HEK293T (cell line): ENCODE data around the gene FBXL4.

Experiments
- CTCF ChIA-PET: fragments of 350-600 bp; formaldehyde crosslinking; extraction: SDS; loops from one replicate; lab custom pipeline; 2021; ENCODE audit warnings: antibody characterized with exemption, inconsistent platforms; lab: Yijun Ruan, JAX
- POLR2A ChIA-PET: fragments of 350-600 bp; formaldehyde crosslinking; extraction: SDS; loops from one replicate; lab custom pipeline; 2020; ENCODE audit warnings: antibody characterized with exemption, inconsistent platforms; lab: Yijun Ruan, JAX
- DNase-seq: peaks from one replicate; pipeline ENCODE4 v3.0.0; 2012; ENCODE audit warnings: mixed read lengths; ENCODE audit errors: extremely low spot score
- ARNT ChIP-seq: fragments of 450-650 bp; IDR thresholded peaks from 2 replicates; pipeline ENCODE4 v1.6.1; 2017; ENCODE audit warnings: mild to moderate bottlenecking
- BHLHE40 ChIP-seq: fragments of 450-650 bp; IDR thresholded peaks from 2 replicates; pipeline ENCODE4 v1.6.1; 2016; ENCODE audit warnings: mild to moderate bottlenecking, moderate library complexity, borderline replicate concordance
- CTBP1 ChIP-seq: fragments of 450-650 bp; IDR thresholded peaks from 2 replicates; pipeline ENCODE4 v1.6.1; 2016; ENCODE audit warnings: borderline replicate concordance
- FOXA1 ChIP-seq: fragments of 450-650 bp; IDR thresholded peaks from 2 replicates; pipeline ENCODE4 v1.6.1; 2016; ENCODE audit warnings: mild to moderate bottlenecking
- FOXK2 ChIP-seq: fragments of 450-650 bp; IDR thresholded peaks from 2 replicates; pipeline ENCODE4 v1.6.1; 2016; ENCODE audit warnings: mild to moderate bottlenecking
- FOXM1 ChIP-seq: fragments of 450-650 bp; IDR thresholded peaks from 2 replicates; pipeline ENCODE4 v1.6.1; 2017; ENCODE audit warnings: mild to moderate bottlenecking, borderline replicate concordance
- HDGF ChIP-seq: fragments of 450-650 bp; IDR thresholded peaks from 2 replicates; pipeline ENCODE4 v1.6.1; 2017; ENCODE audit warnings: antibody characterized with exemption, borderline replicate concordance
- L3MBTL2 ChIP-seq: fragments of 450-650 bp; conservative IDR thresholded peaks from 2 replicates; pipeline ENCODE4 v1.6.1; 2016; ENCODE audit warnings: mild to moderate bottlenecking
- LEF1 ChIP-seq: fragments of 450-650 bp; IDR thresholded peaks from 2 replicates; pipeline ENCODE4 v1.6.1; 2017; ENCODE audit warnings: mild to moderate bottlenecking, borderline replicate concordance
- NFRKB ChIP-seq: fragments of 450-650 bp; IDR thresholded peaks from 2 replicates; pipeline ENCODE4 v1.6.1; 2016; ENCODE audit warnings: mild to moderate bottlenecking, moderate library complexity
- SP1 ChIP-seq: fragments of 450-650 bp; IDR thresholded peaks from 2 replicates; pipeline ENCODE4 v1.6.1; 2017
- SUZ12 ChIP-seq: fragments of 450-650 bp; IDR thresholded peaks from 2 replicates; pipeline ENCODE4 v1.6.1; 2016; ENCODE audit warnings: mild to moderate bottlenecking
- TARDBP ChIP-seq: fragments of 450-650 bp; IDR thresholded peaks from 2 replicates; pipeline ENCODE4 v1.6.1; 2016
- ZNF384 ChIP-seq: fragments of 450-650 bp; IDR thresholded peaks from 2 replicates; pipeline ENCODE4 v1.6.1; 2016
- TF ChIP-seq, protein P1 (sequence below): fragments of 450-650 bp; IDR thresholded peaks from 2 replicates; pipeline ENCODE4 v1.6.1; 2016

The FBXL4 gene

DNA sequence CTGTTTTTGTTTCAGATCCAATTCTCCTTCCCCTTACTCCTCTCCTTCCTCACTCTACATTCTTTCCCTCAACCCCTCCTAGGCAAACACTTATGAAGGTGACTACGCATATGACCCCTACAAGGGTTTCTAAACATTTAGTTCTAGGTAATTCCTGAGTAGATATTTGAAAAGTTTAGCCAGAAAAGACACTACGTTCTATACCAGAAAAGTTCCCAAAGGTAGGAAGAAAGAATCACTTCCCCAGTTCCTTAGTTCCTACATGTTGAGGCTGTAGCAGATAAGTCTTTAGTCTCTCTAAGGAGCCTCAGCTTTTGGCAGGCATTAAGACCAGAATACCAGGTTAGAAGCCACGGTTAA, 101.7 kb downstream of the FBXL4 start:
- ChIA-PET POLR2A (no interaction called here), CTCF (no interaction called here)
- no peak for DNase-seq
- no peak for TF ChIP-seq CTBP1
- no peak for TF ChIP-seq FOXA1
- no peak for TF ChIP-seq L3MBTL2

DNA sequence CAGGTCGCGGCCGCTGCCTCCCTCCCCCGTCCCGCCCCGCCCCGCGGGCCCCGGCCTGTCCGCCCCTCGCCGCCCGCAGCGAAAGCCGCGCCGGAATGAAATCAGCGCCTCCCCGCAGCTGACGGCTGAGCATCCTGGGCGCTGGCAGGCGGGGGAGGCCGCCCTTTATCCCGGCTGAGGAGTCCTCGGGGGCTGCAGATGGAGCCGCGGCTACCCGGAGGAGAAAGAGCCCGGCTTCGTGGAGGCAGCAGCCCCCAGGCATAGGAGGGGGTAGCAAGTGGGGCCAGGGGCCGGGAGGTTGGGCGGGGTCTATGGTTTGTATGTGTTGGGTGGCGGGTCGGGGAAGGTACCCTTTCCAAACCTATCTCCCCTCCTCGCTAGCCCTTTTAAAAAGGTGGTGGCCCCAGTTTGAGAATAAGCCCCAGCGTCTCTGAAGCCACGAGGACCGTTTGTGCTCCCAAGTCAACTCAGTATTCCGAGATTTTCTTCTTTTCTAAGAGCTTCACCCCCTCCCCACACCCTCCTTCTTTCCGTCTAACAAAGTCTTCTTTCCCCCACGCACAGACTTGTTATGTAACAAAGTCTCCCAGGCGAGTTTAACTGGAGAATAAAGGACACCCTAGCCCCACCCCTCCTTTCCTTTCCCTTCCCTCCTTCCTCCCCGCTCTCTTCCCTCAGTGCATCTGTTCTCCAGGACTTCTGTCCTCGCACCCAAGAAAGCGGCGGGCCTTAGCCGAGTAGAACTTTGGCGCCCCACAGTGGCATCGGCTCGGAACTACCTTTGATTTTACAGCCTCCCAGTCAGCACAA, 102.3 kb downstream of the FBXL4 start:
- TF ChIP-seq L3MBTL2 = peak; percentile 53; the same call in 1 of the 2 replicates
- TF ChIP-seq SUZ12 = no peak
- ChIA-PET CTCF (interaction anchor here (0.6 kb wide), 1 partner anchor 38 kb away, joined by 3 read pairs; no protein-coding TSS in a partner anchor), POLR2A (interaction anchor here (1.3 kb wide), 1 partner anchor 13 kb away, joined by 4 read pairs; no protein-coding TSS in a partner anchor)
- peak; percentile 82 for DNase-seq

DNA sequence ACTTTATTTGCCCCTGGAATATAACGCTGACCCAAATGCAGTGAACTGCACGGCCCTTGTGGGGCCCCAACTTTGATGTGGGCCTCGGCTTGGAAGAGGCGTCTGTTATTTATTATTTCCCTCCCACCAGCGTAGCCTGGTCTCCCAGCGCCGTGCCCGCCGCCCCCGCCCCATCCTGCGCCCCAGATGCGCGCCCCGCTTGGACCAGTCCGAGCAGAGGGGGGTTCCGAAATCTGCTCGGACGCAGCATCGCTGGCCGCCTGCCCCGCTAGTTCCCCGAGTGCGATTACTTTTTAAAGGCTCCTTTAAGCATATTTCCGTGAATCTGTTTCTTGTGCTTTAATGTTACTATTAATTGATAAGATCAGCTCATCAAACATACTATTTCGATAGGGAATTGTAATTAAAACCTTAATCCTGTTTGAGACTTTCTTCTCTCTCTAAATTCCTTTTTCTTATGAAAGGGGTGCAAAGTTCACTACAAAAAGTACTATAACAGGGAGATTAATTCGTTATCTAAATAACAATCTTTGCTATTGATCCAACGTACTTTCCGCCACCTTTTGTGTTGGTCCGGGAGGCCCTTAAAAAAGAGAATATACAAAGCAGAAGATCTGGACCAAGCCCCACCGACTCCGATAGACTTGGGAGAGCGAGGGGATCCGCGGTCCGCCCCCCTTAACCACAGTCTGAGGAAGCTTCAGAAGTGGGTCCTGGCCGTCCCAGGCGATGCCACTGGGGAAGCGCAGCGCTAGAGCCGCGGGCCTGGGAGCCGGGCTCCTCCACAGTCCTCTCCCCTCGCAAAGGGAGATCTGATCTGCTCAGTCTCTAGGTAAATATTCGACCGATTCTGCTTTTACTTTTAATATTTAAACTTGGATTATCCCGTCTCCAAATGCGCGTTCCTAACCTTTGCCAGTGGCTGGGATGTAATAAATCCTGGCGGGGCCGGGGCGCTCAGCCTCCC, 103.2 kb downstream of the FBXL4 start:
- DNase-seq = no peak
- POLR2A ChIA-PET = interaction anchor here (1.3 kb wide), 1 partner anchor 12 kb away, joined by 4 read pairs; no protein-coding TSS in a partner anchor
- TF ChIP-seq SP1 (no peak), BHLHE40 (no peak), FOXM1 (no peak), SUZ12 (no peak), CTBP1 (no peak), LEF1 (no peak), FOXK2 (no peak)
- CTCF ChIA-PET = no interaction called here

DNA sequence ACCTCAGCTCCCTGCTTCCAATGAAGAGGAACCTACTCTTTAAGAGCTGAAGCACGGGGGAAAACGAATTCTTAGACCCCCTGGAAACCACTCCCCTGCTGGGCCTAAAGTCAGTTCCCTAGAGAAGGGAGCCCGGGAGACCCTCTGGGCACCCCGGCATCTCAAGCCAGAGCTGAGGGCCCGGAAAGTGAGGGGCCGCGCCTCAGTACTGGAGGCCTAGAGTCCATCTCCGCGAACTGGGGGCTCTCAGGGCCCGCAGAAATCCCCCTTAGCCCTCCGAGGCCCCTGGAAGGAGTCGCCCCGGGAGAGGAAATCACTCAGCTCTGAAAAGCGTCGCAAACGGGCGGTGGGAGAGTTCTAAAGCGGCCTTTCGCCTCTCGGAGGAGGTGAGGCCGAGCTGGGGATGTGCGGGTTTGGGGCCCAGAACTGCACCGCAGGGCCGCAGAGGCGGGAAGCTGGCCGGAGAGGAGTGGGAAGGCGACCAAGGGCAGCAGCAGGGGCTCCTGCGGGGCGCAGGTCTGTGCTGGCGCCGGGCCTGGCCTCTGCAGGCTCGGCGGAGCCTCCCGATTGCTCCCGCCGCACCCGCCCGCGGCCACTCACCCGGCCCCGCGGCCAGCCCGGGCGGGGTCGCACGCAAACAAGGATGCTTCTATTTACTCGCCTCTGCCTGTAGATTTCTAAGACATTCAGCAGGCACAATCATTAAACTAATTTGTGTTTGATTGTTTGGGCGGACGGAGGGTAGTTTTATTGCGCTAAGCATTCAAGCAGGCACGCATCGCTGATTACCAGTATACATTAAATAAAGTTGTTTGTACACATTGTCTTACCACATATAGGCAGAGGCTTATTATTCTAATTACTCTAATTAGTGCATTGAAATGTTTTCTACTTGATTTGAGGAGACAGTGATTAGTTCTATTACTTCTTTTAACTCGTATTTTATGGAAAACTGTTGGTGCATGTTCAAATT, 104.2 kb downstream of the FBXL4 start:
- POLR2A ChIA-PET = no interaction called here
- CTCF ChIA-PET = interaction anchor here (0.5 to 0.6 kb wide), 2 partner anchors 84 to 1022 kb away, joined by 3 to 4 read pairs; no protein-coding TSS in a partner anchor
- TF ChIP-seq NFRKB (no peak), SP1 (no peak), SUZ12 (no peak), FOXA1 (no peak), CTBP1 (no peak), FOXM1 (no peak)
- TF ChIP-seq, protein P1, sequence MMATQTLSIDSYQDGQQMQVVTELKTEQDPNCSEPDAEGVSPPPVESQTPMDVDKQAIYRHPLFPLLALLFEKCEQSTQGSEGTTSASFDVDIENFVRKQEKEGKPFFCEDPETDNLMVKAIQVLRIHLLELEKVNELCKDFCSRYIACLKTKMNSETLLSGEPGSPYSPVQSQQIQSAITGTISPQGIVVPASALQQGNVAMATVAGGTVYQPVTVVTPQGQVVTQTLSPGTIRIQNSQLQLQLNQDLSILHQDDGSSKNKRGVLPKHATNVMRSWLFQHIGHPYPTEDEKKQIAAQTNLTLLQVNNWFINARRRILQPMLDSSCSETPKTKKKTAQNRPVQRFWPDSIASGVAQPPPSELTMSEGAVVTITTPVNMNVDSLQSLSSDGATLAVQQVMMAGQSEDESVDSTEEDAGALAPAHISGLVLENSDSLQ = no peak
- DNase-seq = no peak

DNA sequence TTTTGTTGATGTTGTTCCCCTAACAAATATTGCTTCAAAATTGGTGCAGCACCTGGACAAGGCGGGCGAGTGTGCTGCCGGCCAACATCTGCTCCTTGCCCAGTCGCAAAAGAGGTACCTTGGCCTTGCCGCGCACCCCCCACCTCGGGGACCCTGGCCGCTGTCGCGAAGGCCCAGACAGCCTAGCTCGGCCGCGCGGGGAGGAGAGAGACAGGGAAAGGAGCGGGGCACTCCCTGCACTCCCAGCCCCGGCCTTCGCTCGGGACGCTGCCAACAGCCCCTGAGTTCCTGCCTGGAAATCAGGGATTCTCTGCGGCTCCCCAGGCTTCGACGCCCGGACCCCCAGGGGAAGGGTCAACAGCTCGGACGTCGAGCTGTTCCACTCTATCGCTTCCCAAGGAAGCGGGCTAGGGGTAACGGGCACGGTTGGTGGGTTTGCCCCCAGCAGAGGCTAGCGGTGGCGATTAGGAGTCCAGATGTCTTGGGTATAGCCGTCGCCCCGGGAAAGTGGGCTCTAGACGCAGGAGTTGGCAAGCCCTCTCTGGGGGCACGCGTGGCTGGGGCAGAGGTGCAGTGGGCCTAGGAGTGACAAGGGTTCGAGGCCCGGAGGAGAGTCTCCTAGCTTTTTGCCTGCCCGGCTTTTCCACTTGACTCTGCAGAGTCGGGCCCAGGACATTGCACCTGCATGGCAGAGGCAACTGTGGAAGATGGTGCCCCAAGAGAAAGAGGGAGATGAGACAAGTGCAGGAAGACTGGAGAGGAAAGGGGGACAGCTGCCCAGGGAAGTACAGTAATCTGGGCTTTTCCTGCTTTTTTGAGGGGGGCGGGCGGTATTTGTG, 105.2 kb downstream of the FBXL4 start:
- TF ChIP-seq, protein P1 = no peak
- no peak for TF ChIP-seq NFRKB
- no peak for TF ChIP-seq L3MBTL2
- TF ChIP-seq ARNT = no peak
- no peak for TF ChIP-seq FOXM1
- TF ChIP-seq FOXA1 = no peak
- no peak for TF ChIP-seq ZNF384
- TF ChIP-seq BHLHE40 = no peak
- no peak for TF ChIP-seq TARDBP
- TF ChIP-seq HDGF = no peak
- DNase-seq = no peak
- CTCF ChIA-PET = interaction anchor here (0.5 kb wide), 1 partner anchor 85 kb away, joined by 3 read pairs; no protein-coding TSS in a partner anchor
- POLR2A ChIA-PET = no interaction called here
